PC-3 (cell line): ENCODE data around the gene VSTM2B.

Source experiments
- EZH2 ChIP-seq: fragments of 300-600 bp; sonication (generic); IDR thresholded peaks from one replicate; pipeline ENCODE4 v1.6.1; 2017; ENCODE audit warnings: antibody characterized with exemption, mild to moderate bottlenecking, low read length; ENCODE audit not compliant: unreplicated experiment
- EZH2phosphoT487 ChIP-seq: fragments of 300-600 bp; sonication (generic); IDR thresholded peaks from 2 replicates; pipeline ENCODE4 v1.6.1; 2018; ENCODE audit warnings: mild to moderate bottlenecking, antibody characterized with exemption, low read length, borderline replicate concordance
- TF ChIP-seq, protein P1 (sequence below): fragments of 300-600 bp; sonication (generic); conservative IDR thresholded peaks from 2 replicates; pipeline ENCODE4 v1.5.1; 2017; ENCODE audit warnings: antibody characterized with exemption, low read depth, mild to moderate bottlenecking, low read length

DNA sequence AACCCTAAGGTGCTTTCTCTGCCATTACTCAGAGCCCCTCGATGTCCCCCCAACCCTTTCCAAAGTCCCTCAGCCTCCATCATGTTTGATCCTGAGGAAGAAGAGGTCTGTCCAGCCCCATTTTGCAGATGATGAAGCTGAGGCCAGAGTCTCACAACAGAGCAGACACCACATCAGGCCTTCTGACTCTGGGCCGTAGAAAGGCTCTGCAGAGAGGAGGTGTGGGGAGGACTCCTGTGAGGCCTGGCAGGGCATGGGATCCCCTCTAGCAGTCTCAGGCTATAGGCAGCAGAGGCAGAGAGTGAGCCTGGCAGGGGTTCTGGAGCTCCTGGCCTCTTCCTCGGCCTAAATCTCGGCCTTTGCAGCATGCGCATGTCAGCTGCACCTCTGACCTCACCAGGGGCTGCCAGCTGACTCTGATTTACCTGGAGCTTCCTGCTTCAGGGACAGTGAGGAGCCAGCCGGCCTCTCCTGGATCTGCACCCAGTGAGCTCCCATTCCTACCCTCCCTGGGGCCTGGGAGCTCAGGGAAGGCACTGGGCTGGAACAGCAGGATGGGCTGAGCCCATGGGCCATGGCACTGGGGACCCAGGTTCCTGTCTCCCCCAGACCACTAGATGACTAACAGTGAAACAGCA, 41.7 kb upstream of the VSTM2B start:
- TF ChIP-seq, protein P1, sequence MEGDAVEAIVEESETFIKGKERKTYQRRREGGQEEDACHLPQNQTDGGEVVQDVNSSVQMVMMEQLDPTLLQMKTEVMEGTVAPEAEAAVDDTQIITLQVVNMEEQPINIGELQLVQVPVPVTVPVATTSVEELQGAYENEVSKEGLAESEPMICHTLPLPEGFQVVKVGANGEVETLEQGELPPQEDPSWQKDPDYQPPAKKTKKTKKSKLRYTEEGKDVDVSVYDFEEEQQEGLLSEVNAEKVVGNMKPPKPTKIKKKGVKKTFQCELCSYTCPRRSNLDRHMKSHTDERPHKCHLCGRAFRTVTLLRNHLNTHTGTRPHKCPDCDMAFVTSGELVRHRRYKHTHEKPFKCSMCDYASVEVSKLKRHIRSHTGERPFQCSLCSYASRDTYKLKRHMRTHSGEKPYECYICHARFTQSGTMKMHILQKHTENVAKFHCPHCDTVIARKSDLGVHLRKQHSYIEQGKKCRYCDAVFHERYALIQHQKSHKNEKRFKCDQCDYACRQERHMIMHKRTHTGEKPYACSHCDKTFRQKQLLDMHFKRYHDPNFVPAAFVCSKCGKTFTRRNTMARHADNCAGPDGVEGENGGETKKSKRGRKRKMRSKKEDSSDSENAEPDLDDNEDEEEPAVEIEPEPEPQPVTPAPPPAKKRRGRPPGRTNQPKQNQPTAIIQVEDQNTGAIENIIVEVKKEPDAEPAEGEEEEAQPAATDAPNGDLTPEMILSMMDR: no peak
- TF ChIP-seq EZH2: no peak
- TF ChIP-seq EZH2phosphoT487: no peak
